ENCODE results near the gene SOX30.
"Not testable (repeated sequence)": the region's sequence is repeated elsewhere in the genome, so short reads cannot be mapped to it uniquely, and the experiment has no call there.

SOX30 gene

GRCh38 chr5:157681048-157681447 lies 28.8 kb upstream of the SOX30 start:
- TF ChIP-seq ZFX (IDR thresholded peaks at IDR 0.05; ENCODE audit: borderline replicate concordance): no peak
- TF ChIP-seq CTCF (IDR thresholded peaks at IDR 0.05): no peak
- H3K27ac ChIP-seq: no peak overlapping the region

- H3K27ac ChIP-seq: no peak overlapping the region
- TF ChIP-seq CTCF (IDR thresholded peaks at IDR 0.05): no peak
- TF ChIP-seq ZFX (IDR thresholded peaks at IDR 0.05; ENCODE audit: borderline replicate concordance): no peak
Observed at GRCh38 chr5:157680239-157680638, 28.0 kb upstream of the SOX30 start.

GRCh38 chr5:157679801-157680200 lies 27.6 kb upstream of the SOX30 start:
- H3K27ac ChIP-seq: no peak overlapping the region
- TF ChIP-seq ZFX (IDR thresholded peaks at IDR 0.05; ENCODE audit: borderline replicate concordance) (no peak), CTCF (IDR thresholded peaks at IDR 0.05) (no peak)

GRCh38 chr5:157677931-157678330 lies 25.7 kb upstream of the SOX30 start:
- no peak overlapping the region for H3K27ac ChIP-seq
- no peak for TF ChIP-seq ZFX (IDR thresholded peaks at IDR 0.05; ENCODE audit: borderline replicate concordance)
- TF ChIP-seq CTCF (IDR thresholded peaks at IDR 0.05): no peak

- H3K27ac ChIP-seq: not testable (repeated sequence)
Observed at GRCh38 chr5:157674351-157674750, 22.1 kb upstream of the SOX30 start.

- H3K27ac ChIP-seq: no peak overlapping the region
- TF ChIP-seq CTCF (IDR thresholded peaks at IDR 0.05) (no peak), ZFX (IDR thresholded peaks at IDR 0.05; ENCODE audit: borderline replicate concordance) (no peak)
Observed at GRCh38 chr5:157672976-157673375, 20.7 kb upstream of the SOX30 start.

- no peak overlapping the region for H3K27ac ChIP-seq
- TF ChIP-seq CTCF (IDR thresholded peaks at IDR 0.05): no peak
- TF ChIP-seq ZFX (IDR thresholded peaks at IDR 0.05; ENCODE audit: borderline replicate concordance): no peak
Observed at GRCh38 chr5:157671592-157672330, 19.5 kb upstream of the SOX30 start.

All from 22Rv1 (cell line).